HepG2 (cell line): ENCODE measurements around the gene LRRC8E. TPM values are rescaled to one million over a fixed set of nuclear protein-coding genes. Genes with fewer than 3 reads are reported as not detected.

ENCODE experiments used
- AGO1 ChIP-seq: fragments of 200-400 bp; formaldehyde crosslinking; IDR thresholded peaks from 2 replicates; pipeline ENCODE4 v1.6.1; 2017; ENCODE audit warnings: mild to moderate bottlenecking, low read depth, low read length, moderate library complexity; ENCODE audit not compliant: poor library complexity, severe bottlenecking
- ARNTL ChIP-seq: sonication (generic); formaldehyde crosslinking; IDR thresholded peaks from 2 replicates; pipeline ENCODE4 v1.4.0; 2020; ENCODE audit warnings: mild to moderate bottlenecking, missing genetic modification reagents
- GATA4 ChIP-seq: sonication (generic); IDR thresholded peaks from 2 replicates; pipeline ENCODE4 v1.6.1; 2016; ENCODE audit warnings: antibody characterized with exemption, low read depth, borderline replicate concordance
- MAX ChIP-seq: IDR thresholded peaks from 2 replicates; pipeline ENCODE4 v1.6.1; 2012; ENCODE audit warnings: inconsistent platforms
- NFE2L2 ChIP-seq: fragments of 150-350 bp; IDR thresholded peaks from 2 replicates; pipeline ENCODE4 v1.6.1; 2014; ENCODE audit warnings: low read length
- PATZ1 ChIP-seq: sonication (generic); formaldehyde crosslinking; IDR thresholded peaks from 2 replicates; pipeline ENCODE4 v1.4.0; 2020; ENCODE audit warnings: missing genetic modification reagents
- PBX3 ChIP-seq: sonication (generic); formaldehyde crosslinking; IDR thresholded peaks from 2 replicates; pipeline ENCODE4 v1.8.1; 2023; ENCODE audit warnings: missing genetic modification reagents, inconsistent platforms, borderline replicate concordance
- RARG ChIP-seq: sonication (generic); formaldehyde crosslinking; IDR thresholded peaks from 2 replicates; pipeline ENCODE4 v1.4.0; 2020; ENCODE audit warnings: low read depth, mild to moderate bottlenecking, missing genetic modification reagents
- RBAK ChIP-seq: sonication (generic); formaldehyde crosslinking; IDR thresholded peaks from 2 replicates; pipeline ENCODE4 v1.5.1; 2020; ENCODE audit warnings: mild to moderate bottlenecking, missing genetic modification reagents
- SIX4 ChIP-seq: sonication (generic); formaldehyde crosslinking; IDR thresholded peaks from 2 replicates; pipeline ENCODE4 v1.4.0; 2020; ENCODE audit warnings: missing genetic modification reagents
- SP4 ChIP-seq: sonication (generic); formaldehyde crosslinking; IDR thresholded peaks from 2 replicates; pipeline ENCODE4 v1.8.1; 2023; ENCODE audit warnings: mild to moderate bottlenecking, missing genetic modification reagents
- TP53 ChIP-seq: sonication (generic); formaldehyde crosslinking; conservative IDR thresholded peaks from 2 replicates; pipeline ENCODE4 v1.4.0; 2020; ENCODE audit warnings: missing genetic modification reagents
- ZBTB42 ChIP-seq: sonication (generic); formaldehyde crosslinking; IDR thresholded peaks from 2 replicates; pipeline ENCODE4 v1.5.0; 2020; ENCODE audit warnings: mild to moderate bottlenecking, missing genetic modification reagents
- ZFY ChIP-seq: sonication (generic); formaldehyde crosslinking; IDR thresholded peaks from 2 replicates; pipeline ENCODE4 v1.4.0; 2020; ENCODE audit warnings: missing genetic modification reagents
- ZNF101 ChIP-seq: sonication (generic); formaldehyde crosslinking; IDR thresholded peaks from 2 replicates; pipeline ENCODE4 v1.4.0; 2020; ENCODE audit warnings: mild to moderate bottlenecking, low read depth, missing genetic modification reagents, borderline replicate concordance
- ZNF446 ChIP-seq: sonication (generic); formaldehyde crosslinking; IDR thresholded peaks from 2 replicates; pipeline ENCODE4 v1.5.0; 2020; ENCODE audit warnings: mild to moderate bottlenecking, missing genetic modification reagents
- ZNF563 ChIP-seq: sonication (generic); formaldehyde crosslinking; IDR thresholded peaks from 2 replicates; pipeline ENCODE4 v1.8.0; 2022; ENCODE audit warnings: mild to moderate bottlenecking, moderate library complexity, missing genetic modification reagents
- ZNF577 ChIP-seq: sonication (generic); formaldehyde crosslinking; IDR thresholded peaks from 2 replicates; pipeline ENCODE4 v1.4.0; 2020; ENCODE audit warnings: mild to moderate bottlenecking, low read depth, missing genetic modification reagents, borderline replicate concordance
- ZNF589 ChIP-seq: sonication (generic); formaldehyde crosslinking; conservative IDR thresholded peaks from 2 replicates; pipeline ENCODE4 v1.8.0; 2022; ENCODE audit warnings: mild to moderate bottlenecking, moderate library complexity, missing genetic modification reagents
- ZNF639 ChIP-seq: conservative IDR thresholded peaks from 2 replicates; pipeline ENCODE4 v1.6.1; 2018; ENCODE audit warnings: missing genetic modification reagents
- ZXDC ChIP-seq: sonication (generic); formaldehyde crosslinking; IDR thresholded peaks from 2 replicates; pipeline ENCODE4 v1.5.0; 2020; ENCODE audit warnings: mild to moderate bottlenecking, missing genetic modification reagents
- polyA plus RNA-seq, 8 experiments: library from polyadenylated mRNA; depleted of rRNA in 3 of 8; stranded (reverse) in 7 of 8; unstranded in 1 of 8; fragments of >200 nt; fragmentation: Illumina TruSeq in 4 of 8; extraction: Trizol in 4 of 8; gene quantifications; 2 replicates each; pipeline versions ENCODE4 v1.2.1 to v1.2.3, GENCODE V29; 2011 to 2016; ENCODE audit warnings: low read depth in 4 of 8, missing spikeins in 1 of 8, mixed read lengths in 1 of 8; ENCODE audit not compliant: insufficient read depth in 1 of 8
- total RNA-seq, 5 experiments: library from RNA; depleted of rRNA; stranded (reverse); fragments of >200 nt; fragmentation: Illumina TruSeq; extraction: Trizol; gene quantifications; 2 replicates each; pipeline ENCODE4 v1.2.3, GENCODE V29; 2016; ENCODE audit warnings: low read depth in 1 of 5

Gene LRRC8E
- total and polyA plus RNA-seq, 2 of the 13 experiments (the other 11 are each of a cell fraction or from before 2014, with no cell fraction given): 8.0 to 10.3 TPM

- TF ChIP-seq PATZ1 (CRISPR knock-in tag): peak; percentile 93
- no peak for TF ChIP-seq GATA4
- no peak for TF ChIP-seq AGO1
- TF ChIP-seq RBAK (CRISPR knock-in tag): no peak
- no peak for TF ChIP-seq ZNF589
- TF ChIP-seq ZNF446 (CRISPR knock-in tag): no peak
- TF ChIP-seq SIX4: no peak
- TF ChIP-seq NFE2L2: no peak
- no peak for TF ChIP-seq ARNTL (CRISPR knock-in tag)
- no peak for TF ChIP-seq PBX3 (CRISPR knock-in tag)
- no peak for TF ChIP-seq MAX
- no peak for TF ChIP-seq ZFY (CRISPR knock-in tag)
- no peak for TF ChIP-seq ZNF563 (CRISPR knock-in tag)
- no peak for TF ChIP-seq ZNF577 (CRISPR knock-in tag)
- peak; percentile 59; the same call in 1 of the 2 replicates for TF ChIP-seq SP4 (CRISPR knock-in tag)
- TF ChIP-seq TP53 (CRISPR knock-in tag): no peak
- TF ChIP-seq ZBTB42 (CRISPR knock-in tag): no peak
- no peak for TF ChIP-seq ZXDC
- TF ChIP-seq ZNF639 (CRISPR knock-in tag): no peak
- TF ChIP-seq RARG (CRISPR knock-in tag): no peak
- TF ChIP-seq ZNF101 (CRISPR knock-in tag): no peak
Observed at GRCh38 chr19:7897292-7897691, 9.0 kb downstream of the LRRC8E start (continued).
